Epithelial cell of proximal tubule (primary cell): Measurements from ENCODE around the gene HJV. TPM values are rescaled to one million over a fixed set of nuclear protein-coding genes. Genes with fewer than 3 reads are reported as not detected.

Source experiments
- DNase-seq: peaks from one replicate; pipeline ENCODE4 v3.0.0-alpha.2; 2011; ENCODE audit warnings: low read depth
- H3K4me3 ChIP-seq: 2 replicates; pipeline ENCODE4 v1.5.1; 2011; ENCODE audit warnings: low read depth, mild to moderate bottlenecking, low read length
- total RNA-seq: library from RNA; depleted of rRNA; stranded (reverse); fragments of >200 nt; gene quantifications from 2 replicates; pipeline ENCODE4 v1.2.3, GENCODE V29; 2015
- TF ChIP-seq, protein P1 (sequence below): conservative IDR thresholded peaks from 2 replicates; pipeline ENCODE4 v1.5.1; 2012; ENCODE audit warnings: low read depth, mild to moderate bottlenecking, low read length

The HJV gene
- total RNA-seq, 1 donor from 2014 or later = 0.35 TPM

DNA sequence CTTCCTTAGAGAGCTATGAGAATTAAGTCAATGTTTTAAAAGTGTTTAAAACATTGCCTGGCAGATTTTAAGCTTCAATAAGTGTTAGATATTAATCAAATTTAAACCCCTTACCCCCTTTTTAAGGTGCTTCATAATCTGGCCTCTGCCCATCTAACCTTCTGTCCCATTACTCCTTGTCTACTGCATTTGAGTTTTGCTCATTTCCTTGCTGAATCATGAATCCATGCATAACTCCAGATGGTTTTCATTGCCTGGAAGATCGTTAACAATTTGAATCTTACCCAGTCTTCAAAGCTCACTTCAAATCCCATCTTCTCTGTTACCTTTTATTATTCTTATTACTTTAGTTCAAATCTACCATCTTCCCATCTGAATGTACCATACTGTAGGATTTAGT is 4.6 kb downstream of the HJV start:
- no peak overlapping the region for H3K4me3 ChIP-seq
- TF ChIP-seq, protein P1, sequence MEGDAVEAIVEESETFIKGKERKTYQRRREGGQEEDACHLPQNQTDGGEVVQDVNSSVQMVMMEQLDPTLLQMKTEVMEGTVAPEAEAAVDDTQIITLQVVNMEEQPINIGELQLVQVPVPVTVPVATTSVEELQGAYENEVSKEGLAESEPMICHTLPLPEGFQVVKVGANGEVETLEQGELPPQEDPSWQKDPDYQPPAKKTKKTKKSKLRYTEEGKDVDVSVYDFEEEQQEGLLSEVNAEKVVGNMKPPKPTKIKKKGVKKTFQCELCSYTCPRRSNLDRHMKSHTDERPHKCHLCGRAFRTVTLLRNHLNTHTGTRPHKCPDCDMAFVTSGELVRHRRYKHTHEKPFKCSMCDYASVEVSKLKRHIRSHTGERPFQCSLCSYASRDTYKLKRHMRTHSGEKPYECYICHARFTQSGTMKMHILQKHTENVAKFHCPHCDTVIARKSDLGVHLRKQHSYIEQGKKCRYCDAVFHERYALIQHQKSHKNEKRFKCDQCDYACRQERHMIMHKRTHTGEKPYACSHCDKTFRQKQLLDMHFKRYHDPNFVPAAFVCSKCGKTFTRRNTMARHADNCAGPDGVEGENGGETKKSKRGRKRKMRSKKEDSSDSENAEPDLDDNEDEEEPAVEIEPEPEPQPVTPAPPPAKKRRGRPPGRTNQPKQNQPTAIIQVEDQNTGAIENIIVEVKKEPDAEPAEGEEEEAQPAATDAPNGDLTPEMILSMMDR = no peak
- no peak for DNase-seq

DNA sequence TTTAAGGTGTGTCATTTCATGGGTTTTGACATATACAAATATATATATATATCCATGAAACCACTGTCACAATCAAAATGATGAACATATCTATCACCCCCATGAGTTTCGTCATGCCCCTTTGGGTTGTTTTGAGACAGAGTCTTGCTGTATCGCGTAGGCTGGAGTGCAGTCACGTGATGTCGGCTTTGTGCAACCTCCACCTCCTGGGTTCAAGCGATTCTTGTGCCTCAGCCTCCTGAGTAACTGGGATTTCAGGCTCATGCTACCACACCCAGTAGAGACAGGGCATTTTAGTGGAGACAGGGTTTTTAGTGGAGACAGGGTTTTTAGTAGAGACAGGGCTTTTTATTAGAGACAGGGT is 8.0 kb downstream of the HJV start:
- TF ChIP-seq, protein P1 = no peak
- H3K4me3 ChIP-seq = no peak overlapping the region
- no peak for DNase-seq

DNA sequence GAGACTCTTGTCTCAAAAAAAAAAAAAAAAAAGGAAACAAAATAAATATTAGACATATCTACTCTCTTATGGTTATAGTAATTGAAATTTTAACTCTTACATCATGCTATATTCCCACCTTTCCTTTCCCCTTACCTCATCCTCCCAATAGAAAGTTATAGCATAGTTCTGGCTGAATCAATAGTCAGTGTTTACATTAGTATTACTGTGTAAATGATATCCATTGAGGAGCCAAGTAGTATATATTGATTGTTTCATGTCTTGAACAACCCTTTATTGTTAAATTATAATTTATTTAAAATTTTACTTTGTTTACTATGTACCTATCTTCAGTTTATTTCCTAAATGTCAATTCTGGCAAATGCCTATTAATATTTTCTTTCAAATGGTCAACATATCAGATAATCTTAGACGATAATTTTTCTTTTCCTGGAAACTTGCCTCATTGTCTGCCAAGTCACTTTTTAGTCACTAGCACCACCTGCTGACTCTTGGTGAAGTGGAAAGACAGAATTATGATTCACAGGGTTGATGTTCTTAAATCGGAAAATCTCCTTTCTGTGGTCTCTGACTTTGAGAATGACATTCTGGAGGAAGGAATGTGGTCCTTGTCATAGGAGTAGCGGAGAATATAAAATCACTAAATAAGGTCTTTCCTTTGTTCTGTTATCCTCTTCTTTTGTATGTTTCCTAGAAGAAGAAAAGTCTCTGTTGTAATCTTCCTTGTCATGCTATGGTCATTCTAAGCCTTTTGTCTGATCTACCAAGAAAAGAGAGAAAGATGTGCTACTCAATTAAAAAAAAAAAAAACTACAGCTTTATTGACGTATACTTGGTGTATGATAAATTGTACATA is 8.6 kb downstream of the HJV start:
- TF ChIP-seq, protein P1 = peak; percentile 88
- no peak overlapping the region for H3K4me3 ChIP-seq
- no peak for DNase-seq

DNA sequence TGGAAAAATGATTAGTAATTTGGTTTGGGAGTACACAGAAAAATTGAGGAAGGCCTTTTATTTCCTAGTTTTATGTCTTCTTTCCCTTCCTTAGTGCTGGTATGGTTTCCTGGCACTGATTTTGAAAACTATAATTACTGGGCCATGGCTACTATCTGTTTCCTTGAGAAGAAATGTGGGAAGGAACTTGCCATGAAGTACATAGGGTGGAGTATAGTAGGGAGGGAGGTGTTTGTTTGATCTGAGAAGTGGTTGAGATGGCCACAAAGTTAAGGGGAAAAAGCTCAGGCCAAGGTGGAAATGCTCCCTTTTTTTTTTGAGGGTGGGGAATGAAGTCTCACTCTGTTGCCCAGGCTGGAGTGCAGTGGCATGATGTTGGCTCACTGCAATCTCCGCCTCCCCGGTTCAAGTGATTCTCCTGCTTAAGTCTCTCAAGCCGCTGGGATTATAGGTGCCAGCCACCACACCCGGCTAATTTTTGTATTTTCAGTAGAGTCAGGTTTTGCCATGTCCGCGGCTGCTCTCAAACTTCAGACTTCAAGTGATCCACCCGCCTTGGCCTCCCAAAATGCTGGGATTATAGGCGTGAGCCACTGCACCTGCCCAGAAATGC is 11.3 kb downstream of the HJV start:
- TF ChIP-seq, protein P1 = no peak
- DNase-seq = no peak

DNA sequence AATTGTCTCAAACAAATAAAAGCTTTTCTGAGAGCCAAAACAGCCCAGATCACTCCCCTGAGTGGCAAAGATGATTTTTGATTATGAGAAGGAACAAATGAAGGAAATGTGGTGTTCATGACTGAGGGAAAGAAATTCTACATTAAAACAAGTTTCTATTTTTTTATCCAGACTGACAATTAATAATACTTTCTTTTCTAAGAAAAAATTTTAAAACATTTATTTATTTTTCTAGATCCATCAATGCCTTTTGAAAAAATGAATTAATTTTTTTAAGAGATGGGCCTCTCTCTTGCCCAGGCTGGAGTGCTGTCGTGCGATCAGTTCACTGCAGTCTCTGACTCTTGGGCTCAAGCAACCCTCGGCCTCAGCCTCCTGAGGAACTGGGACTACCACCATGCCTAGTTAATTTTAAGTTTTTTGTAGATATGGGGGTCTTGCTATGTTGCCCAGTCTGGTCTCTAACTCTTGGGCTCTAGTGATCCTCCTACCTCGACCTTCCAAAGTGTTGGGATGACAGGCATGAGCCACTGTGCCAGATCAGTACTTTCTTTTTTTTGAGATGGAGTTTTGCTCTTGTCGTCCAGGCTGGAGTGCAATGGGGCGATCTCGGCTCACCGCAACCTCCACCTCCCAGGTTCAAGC is 13.9 kb downstream of the HJV start:
- TF ChIP-seq, protein P1 = no peak
- no peak for DNase-seq
- H3K4me3 ChIP-seq = no peak overlapping the region

More for the DNA sequence above, 11.3 kb downstream of the HJV start:
- H3K4me3 ChIP-seq = no peak overlapping the region

DNA sequence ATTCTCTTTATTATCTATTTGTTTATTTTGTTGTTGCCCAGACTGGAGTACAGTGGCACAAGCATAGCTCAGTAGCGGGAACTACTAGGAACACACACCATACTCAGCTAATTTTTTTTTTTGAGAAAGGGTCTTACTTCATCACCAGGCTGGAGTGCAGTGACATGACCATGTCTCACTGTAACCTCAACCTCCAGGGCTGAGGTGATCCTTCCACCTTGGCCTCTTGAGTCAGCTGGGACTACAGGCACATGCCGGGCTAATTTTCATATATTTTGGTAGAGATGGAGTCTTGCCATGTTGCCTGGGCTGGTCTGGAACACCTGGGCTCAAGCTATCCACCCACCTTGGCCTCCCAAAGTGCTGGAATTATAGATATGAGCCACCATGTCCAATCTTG is 19.8 kb downstream of the HJV start:
- no peak for DNase-seq
- TF ChIP-seq, protein P1 = no peak
- no peak overlapping the region for H3K4me3 ChIP-seq
